Loucy (cell line): Measurements from ENCODE around the gene PPFIBP1.

ENCODE experiments used
- H2AFZ ChIP-seq: fragments of 200-600 bp; sonication (generic); 2 replicates; pipeline ENCODE4 v1.6.0; 2016; ENCODE audit warnings: antibody characterized with exemption, mild to moderate bottlenecking, low read length, moderate library complexity
- H3F3A ChIP-seq: fragments of 200-600 bp; 2 replicates; pipeline ENCODE4 v1.6.0; 2016; ENCODE audit warnings: antibody characterized with exemption, low read depth, mild to moderate bottlenecking
- H3K27me3 ChIP-seq: fragments of 200-600 bp; sonication (generic); 2 replicates; pipeline ENCODE4 v1.6.1; 2014; ENCODE audit warnings: low read length, mild to moderate bottlenecking; ENCODE audit not compliant: insufficient read depth, poor library complexity, severe bottlenecking
- H3K36me3 ChIP-seq: fragments of 200-600 bp; sonication (generic); 2 replicates; pipeline ENCODE4 v1.6.1; 2016; ENCODE audit warnings: low read length; ENCODE audit not compliant: insufficient read depth
- H3K4me1 ChIP-seq: fragments of 200-600 bp; sonication (generic); 2 replicates; pipeline ENCODE4 v1.5.1; 2014; ENCODE audit warnings: low read length, mild to moderate bottlenecking; ENCODE audit not compliant: insufficient read depth, poor library complexity, severe bottlenecking
- H3K4me2 ChIP-seq: fragments of 200-600 bp; sonication (generic); 2 replicates; pipeline ENCODE4 v1.6.0; 2014; ENCODE audit warnings: antibody characterized with exemption, low read length, low read depth, mild to moderate bottlenecking; ENCODE audit not compliant: poor library complexity, severe bottlenecking
- H3K4me3 ChIP-seq: fragments of 200-600 bp; sonication (generic); 2 replicates; pipeline ENCODE4 v1.5.1; 2014; ENCODE audit warnings: low read length, mild to moderate bottlenecking, mixed read lengths; ENCODE audit not compliant: poor library complexity, severe bottlenecking
- H3K79me2 ChIP-seq: fragments of 200-600 bp; sonication (generic); 2 replicates; pipeline ENCODE4 v1.6.1; 2014; ENCODE audit warnings: low read length; ENCODE audit not compliant: insufficient read depth
- H3K9ac ChIP-seq: fragments of 200-600 bp; sonication (generic); 2 replicates; pipeline ENCODE4 v1.6.0; 2014; ENCODE audit warnings: mild to moderate bottlenecking, low read depth, low read length, moderate library complexity; ENCODE audit not compliant: poor library complexity, severe bottlenecking
- H3K9me2 ChIP-seq: fragments of 200-600 bp; sonication (generic); replicated peaks from 2 replicates; pipeline ENCODE4 v1.6.1; 2016; ENCODE audit warnings: low read depth, low read length, mixed read lengths
- H3K9me3 ChIP-seq: fragments of 200-600 bp; sonication (generic); 2 replicates; pipeline ENCODE4 v1.6.1; 2014; ENCODE audit warnings: mild to moderate bottlenecking, antibody characterized with exemption, low read length, low read depth; ENCODE audit not compliant: insufficient read depth
- H4K20me1 ChIP-seq: fragments of 200-600 bp; sonication (generic); 2 replicates; pipeline ENCODE4 v1.6.0; 2014; ENCODE audit warnings: antibody characterized with exemption, low read length, mild to moderate bottlenecking; ENCODE audit not compliant: insufficient read depth, poor library complexity, severe bottlenecking
- CTCF ChIP-seq: fragments of 200-600 bp; sonication (generic); conservative IDR thresholded peaks from 2 replicates; pipeline ENCODE4 v1.5.1; 2014; ENCODE audit warnings: mild to moderate bottlenecking, antibody characterized with exemption, low read length
- EZH2phosphoT487 ChIP-seq: fragments of 200-600 bp; IDR thresholded peaks from 2 replicates; pipeline ENCODE4 v1.6.1; 2018; ENCODE audit warnings: antibody characterized with exemption, mild to moderate bottlenecking, moderate library complexity, borderline replicate concordance

Gene PPFIBP1

DNA sequence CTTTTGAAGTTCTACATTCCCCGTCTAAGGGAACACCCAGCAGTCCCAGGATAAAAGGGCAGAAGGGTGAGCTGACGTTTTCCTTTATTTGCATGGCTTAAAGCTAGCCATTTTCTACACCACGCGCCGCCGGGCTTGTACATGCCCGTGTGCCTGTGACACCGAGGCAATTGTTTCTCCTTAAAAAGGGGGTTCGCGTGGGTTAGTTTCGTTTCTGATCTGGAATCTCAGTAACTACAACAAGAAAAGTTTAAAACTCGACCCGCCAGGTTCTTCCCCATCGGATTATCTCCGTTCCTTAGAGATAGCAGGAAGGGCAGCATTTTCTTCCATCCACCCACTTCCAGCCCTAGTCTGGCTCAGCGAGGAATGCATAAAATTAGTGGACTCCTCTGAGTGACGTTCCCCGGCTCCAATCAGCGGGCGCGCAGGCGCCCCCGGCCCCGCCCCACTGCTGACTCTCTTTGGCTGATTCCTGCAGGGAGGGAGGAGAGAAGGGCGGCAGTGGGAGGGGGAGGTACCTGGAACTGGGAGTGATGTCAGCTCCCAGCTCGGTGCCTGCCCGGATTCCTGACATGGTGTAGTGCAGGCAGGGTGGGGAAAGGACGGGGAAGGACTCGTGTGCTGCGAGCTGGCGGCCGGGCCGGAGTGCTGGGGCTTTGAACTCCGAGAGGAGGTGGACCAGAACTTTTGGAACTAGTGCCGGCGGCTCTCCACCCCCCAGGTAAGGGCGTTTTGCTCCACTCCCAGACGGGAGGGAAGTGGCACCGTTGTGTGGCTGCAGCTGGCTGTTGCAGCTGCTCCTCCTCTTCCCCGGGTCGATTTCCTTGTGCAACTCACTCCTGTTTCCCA is at the start of gene PPFIBP1:
PPFIBP1 (plus strand) TSS at position 565 of the 852 bp plus-strand sequence. CDS start 109,191 bp downstream, outside the sequence.
- Histone ChIP-seq H3K27me3 (no peaks in the 10 kb centered on the region), H3K9me2 (no peaks in the 10 kb centered on the region), H2AFZ (peak within 1 kb of the TSS; percentile 94), H4K20me1 (no peaks in the 10 kb centered on the region), H3K4me3 (peak within 1 kb of the TSS; percentile 84), H3K4me1 (peaks cover 30% of the 10 kb centered on the region), H3K9me3 (no peaks in the 10 kb centered on the region), H3K9ac (peak within 1 kb of the TSS; percentile 80), H3K4me2 (peak within 1 kb of the TSS; percentile 71), H3F3A (no peaks in the 10 kb centered on the region), H3K36me3 (no peaks in the 10 kb centered on the region), H3K79me2 (peaks cover 29% of the 10 kb centered on the region)
- TF ChIP-seq EZH2phosphoT487: no peak
- TF ChIP-seq CTCF: peak; percentile 14; the same call in 1 of the 2 replicates

DNA sequence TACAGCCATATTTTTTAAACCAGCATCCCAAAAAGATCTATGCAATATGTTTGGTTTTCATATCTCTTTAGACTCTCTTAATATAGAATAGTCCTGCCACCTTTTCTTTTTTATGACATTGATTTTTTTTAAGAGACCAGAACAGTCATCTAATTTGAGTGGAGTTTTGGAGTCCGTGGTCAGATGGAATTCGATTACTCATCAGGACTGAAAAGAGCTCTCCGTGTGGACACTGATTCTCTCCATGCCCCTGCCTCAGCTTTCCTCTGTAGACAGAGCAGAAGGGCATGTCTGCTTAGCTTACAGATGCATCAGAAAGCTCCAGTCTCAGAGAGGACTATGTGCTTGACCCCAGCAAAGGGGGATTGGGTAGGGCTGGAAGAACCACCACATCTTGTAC is 49.7 kb upstream of the PPFIBP1 start:
- Histone ChIP-seq H3K36me3 (no peaks in the 10 kb centered on the region), H3F3A (no peaks in the 10 kb centered on the region), H3K4me1 (peaks cover 25% of the 10 kb centered on the region), H3K9me2 (no peaks in the 10 kb centered on the region), H3K27me3 (no peaks in the 10 kb centered on the region), H4K20me1 (no peaks in the 10 kb centered on the region), H3K79me2 (no peaks in the 10 kb centered on the region), H3K4me2 (no peak overlapping the region), H3K4me3 (no peak overlapping the region), H2AFZ (no peak overlapping the region), H3K9ac (no peak overlapping the region), H3K9me3 (peaks cover 10% of the 10 kb centered on the region)
- TF ChIP-seq CTCF: no peak
- no peak for TF ChIP-seq EZH2phosphoT487

GRCh38 chr12:27477049-27477448 is 47.0 kb upstream of the PPFIBP1 start:
- no peaks in the 10 kb centered on the region for H3K27me3 ChIP-seq
- no peaks in the 10 kb centered on the region for H3F3A ChIP-seq
- H4K20me1 ChIP-seq: no peaks in the 10 kb centered on the region
- H3K79me2 ChIP-seq: no peaks in the 10 kb centered on the region
- H3K4me2 ChIP-seq: no peak overlapping the region
- H3K36me3 ChIP-seq: no peaks in the 10 kb centered on the region
- no peaks in the 10 kb centered on the region for H3K9me2 ChIP-seq
- H3K9ac ChIP-seq: no peak overlapping the region
- TF ChIP-seq CTCF (no peak), EZH2phosphoT487 (no peak)
- H3K9me3 ChIP-seq: peaks cover 10% of the 10 kb centered on the region
- no peak overlapping the region for H2AFZ ChIP-seq
- no peak overlapping the region for H3K4me3 ChIP-seq
- peaks cover 12% of the 10 kb centered on the region for H3K4me1 ChIP-seq
